ENCODE measurements around the gene PPAN. TPM values are rescaled to one million over a fixed set of nuclear protein-coding genes. Genes with fewer than 3 reads are reported as not detected.

The PPAN gene
- total and polyA plus RNA-seq, 2 experiments from 2014 or later, result 42.9 to 67.3 TPM

DNA sequence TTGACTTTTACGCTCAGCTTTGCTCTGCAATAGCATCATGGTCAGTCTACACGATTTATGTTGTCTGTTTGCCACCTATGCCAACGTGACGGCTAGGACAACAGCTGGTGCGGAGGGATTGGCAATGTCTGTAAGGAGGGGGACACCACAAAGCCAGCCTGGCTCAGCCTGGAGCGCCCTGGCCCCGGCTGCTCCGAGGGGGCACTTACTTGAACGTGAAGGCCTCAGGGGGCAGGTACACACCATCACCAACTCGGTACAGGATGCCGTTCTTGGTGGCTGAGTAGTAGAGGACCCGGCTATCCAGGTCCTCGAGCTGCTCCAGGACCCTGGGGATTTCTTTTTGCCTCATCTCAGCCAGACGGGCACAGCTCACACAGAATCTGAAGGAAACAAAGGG is 40.0 kb downstream of the PPAN start:
- Histone ChIP-seq H3K9me3 (ENCODE audit: low read depth) (no peaks in the 10 kb centered on the region), H3K36me3 (peaks cover 54% of the 10 kb centered on the region), H3K4me3 (no peak overlapping the region), H3K4me1 (ENCODE audit: low read depth) (no peaks in the 10 kb centered on the region), H3K27me3 (no peaks in the 10 kb centered on the region), H3K27ac (no peak overlapping the region)
- TF ChIP-seq CTCF (IDR thresholded peaks at IDR 0.05; ENCODE audit: low read depth, low read length), result no peak
- DNase-seq (ENCODE audit: low read depth in 1 of 2, low spot score in 1 of 2), result no peak

GRCh38 chr19:10149427-10149826 is 43.3 kb downstream of the PPAN start:
- no peaks in the 10 kb centered on the region for H3K27me3 ChIP-seq
- no peak for DNase-seq (ENCODE audit: low read depth in 1 of 2, low spot score in 1 of 2)
- H3K36me3 ChIP-seq, result peaks cover 44% of the 10 kb centered on the region
- no peak for TF ChIP-seq CTCF (IDR thresholded peaks at IDR 0.05; ENCODE audit: low read depth, low read length)
- H3K4me1 ChIP-seq (ENCODE audit: low read depth), result no peaks in the 10 kb centered on the region
- no peaks in the 10 kb centered on the region for H3K9me3 ChIP-seq (ENCODE audit: low read depth)
- no peak overlapping the region for H3K27ac ChIP-seq
- no peak overlapping the region for H3K4me3 ChIP-seq

- no peak for TF ChIP-seq CTCF (IDR thresholded peaks at IDR 0.05; ENCODE audit: low read depth, low read length)
- DNase-seq (ENCODE audit: low read depth in 1 of 2, low spot score in 1 of 2), result no peak
- H3K4me1 ChIP-seq (ENCODE audit: low read depth), result no peaks in the 10 kb centered on the region
- no peak overlapping the region for H3K27ac ChIP-seq
- peaks cover 45% of the 10 kb centered on the region for H3K36me3 ChIP-seq
- H3K4me3 ChIP-seq, result no peak overlapping the region
- no peaks in the 10 kb centered on the region for H3K27me3 ChIP-seq
- H3K9me3 ChIP-seq (ENCODE audit: low read depth), result no peaks in the 10 kb centered on the region
Measured at GRCh38 chr19:10151521-10151920, 45.4 kb downstream of the PPAN start.

- Histone ChIP-seq H3K4me3 (no peak overlapping the region), H3K36me3 (peaks cover 48% of the 10 kb centered on the region), H3K9me3 (ENCODE audit: low read depth) (no peaks in the 10 kb centered on the region), H3K27ac (no peak overlapping the region), H3K27me3 (no peaks in the 10 kb centered on the region), H3K4me1 (ENCODE audit: low read depth) (no peaks in the 10 kb centered on the region)
- no peak for TF ChIP-seq CTCF (IDR thresholded peaks at IDR 0.05; ENCODE audit: low read depth, low read length)
- DNase-seq (ENCODE audit: low read depth in 1 of 2, low spot score in 1 of 2), result no peak
Measured at GRCh38 chr19:10152100-10152499, 45.9 kb downstream of the PPAN start.

- TF ChIP-seq CTCF (IDR thresholded peaks at IDR 0.05; ENCODE audit: low read depth, low read length), result peak; percentile 3
- no peaks in the 10 kb centered on the region for H3K27me3 ChIP-seq
- H3K9me3 ChIP-seq (ENCODE audit: low read depth), result no peaks in the 10 kb centered on the region
- DNase-seq (ENCODE audit: low read depth in 1 of 2, low spot score in 1 of 2), result peak in 1 of 2 donors; percentile 8
- peaks cover 58% of the 10 kb centered on the region for H3K36me3 ChIP-seq
- H3K4me1 ChIP-seq (ENCODE audit: low read depth), result no peaks in the 10 kb centered on the region
- no peak overlapping the region for H3K27ac ChIP-seq
- H3K4me3 ChIP-seq, result no peak overlapping the region
Measured at GRCh38 chr19:10155839-10156238, 49.7 kb downstream of the PPAN start.

- no peak overlapping the region for H3K4me3 ChIP-seq
- no peak for TF ChIP-seq CTCF (IDR thresholded peaks at IDR 0.05; ENCODE audit: low read depth, low read length)
- H3K36me3 ChIP-seq, result peaks cover 61% of the 10 kb centered on the region
- DNase-seq (ENCODE audit: low read depth in 1 of 2, low spot score in 1 of 2), result no peak
- H3K27me3 ChIP-seq, result no peaks in the 10 kb centered on the region
- no peaks in the 10 kb centered on the region for H3K9me3 ChIP-seq (ENCODE audit: low read depth)
- no peaks in the 10 kb centered on the region for H3K4me1 ChIP-seq (ENCODE audit: low read depth)
- no peak overlapping the region for H3K27ac ChIP-seq
Measured at GRCh38 chr19:10158071-10158470, 51.9 kb downstream of the PPAN start.
